OCI-LY1 (cell line): ENCODE data around the gene EPC2.

Source experiments
- H2AFZ ChIP-seq: fragments of 200-600 bp; sonication (generic), shearing (Covaris generic); 2 replicates; pipeline ENCODE4 v1.6.0; 2014; ENCODE audit warnings: antibody characterized with exemption, mild to moderate bottlenecking, low read length
- H3F3A ChIP-seq: fragments of 200-600 bp; sonication (generic), shearing (Covaris generic); 2 replicates; pipeline ENCODE4 v1.6.0; 2014; ENCODE audit warnings: mild to moderate bottlenecking, antibody characterized with exemption, low read length, moderate library complexity; ENCODE audit not compliant: insufficient read depth
- H3K27ac ChIP-seq: fragments of 200-600 bp; sonication (generic); 2 replicates; pipeline ENCODE4 v1.5.1; 2014; ENCODE audit warnings: low read length, mixed run types, mild to moderate bottlenecking, low read depth; ENCODE audit not compliant: poor library complexity, severe bottlenecking
- H3K27me3 ChIP-seq: fragments of 200-600 bp; sonication (generic); 2 replicates; pipeline ENCODE4 v1.6.0; 2014; ENCODE audit warnings: antibody characterized with exemption, mild to moderate bottlenecking, low read length, moderate library complexity; ENCODE audit not compliant: insufficient read depth
- H3K36me3 ChIP-seq: fragments of 200-600 bp; sonication (generic); 2 replicates; pipeline ENCODE4 v1.6.1; 2014; ENCODE audit warnings: mild to moderate bottlenecking, antibody characterized with exemption, low read length, moderate library complexity, mixed read lengths; ENCODE audit not compliant: insufficient read depth
- H3K4me1 ChIP-seq: fragments of 200-600 bp; sonication (generic); 2 replicates; pipeline ENCODE4 v1.5.1; 2014; ENCODE audit warnings: mild to moderate bottlenecking, low read length, moderate library complexity; ENCODE audit not compliant: insufficient read depth, severe bottlenecking
- H3K4me2 ChIP-seq: fragments of 200-600 bp; sonication (generic), shearing (Covaris generic); 2 replicates; pipeline ENCODE4 v1.6.1; 2014; ENCODE audit warnings: low read length
- H3K4me3 ChIP-seq: fragments of 200-600 bp; sonication (generic); 2 replicates; pipeline ENCODE4 v1.5.1; 2014; ENCODE audit warnings: low read length, low read depth, mild to moderate bottlenecking, mixed read lengths; ENCODE audit not compliant: poor library complexity, severe bottlenecking
- H3K79me2 ChIP-seq: fragments of 200-600 bp; shearing (Covaris generic); 2 replicates; pipeline ENCODE4 v1.6.1; 2016; ENCODE audit warnings: mixed run types, low read length, mixed read lengths; ENCODE audit not compliant: insufficient read depth
- H3K9ac ChIP-seq: fragments of 200-600 bp; sonication (generic), shearing (Covaris generic); 2 replicates; pipeline ENCODE4 v1.6.1; 2014; ENCODE audit warnings: mild to moderate bottlenecking, low read length, mixed read lengths
- H3K9me2 ChIP-seq: fragments of 200-600 bp; sonication (generic), shearing (Covaris generic); 2 replicates; pipeline ENCODE4 v1.6.1; 2014; ENCODE audit warnings: low read depth, mild to moderate bottlenecking, low read length, mixed read lengths
- H3K9me3 ChIP-seq: fragments of 200-600 bp; shearing (Covaris generic); 2 replicates; pipeline ENCODE4 v1.6.1; 2014; ENCODE audit warnings: low read length, mixed read lengths
- H4K20me1 ChIP-seq: fragments of 200-600 bp; sonication (generic), shearing (Covaris generic); 2 replicates; pipeline ENCODE4 v1.6.0; 2016; ENCODE audit warnings: mild to moderate bottlenecking, low read length; ENCODE audit not compliant: insufficient read depth
- EZH2 ChIP-seq: fragments of 200-600 bp; sonication (generic), shearing (Covaris generic); IDR thresholded peaks from 2 replicates; pipeline ENCODE4 v1.8.0; 2017; ENCODE audit warnings: borderline replicate concordance, mixed run types, mild to moderate bottlenecking, antibody characterized with exemption, low read length, moderate library complexity, mixed read lengths
- TF ChIP-seq, protein P1 (sequence below): fragments of 200-600 bp; sonication (generic), shearing (Covaris generic); IDR thresholded peaks from 2 replicates; pipeline ENCODE4 v1.5.1; 2017; ENCODE audit warnings: mild to moderate bottlenecking, antibody characterized with exemption, low read length, moderate library complexity, mixed read lengths

Gene EPC2

DNA sequence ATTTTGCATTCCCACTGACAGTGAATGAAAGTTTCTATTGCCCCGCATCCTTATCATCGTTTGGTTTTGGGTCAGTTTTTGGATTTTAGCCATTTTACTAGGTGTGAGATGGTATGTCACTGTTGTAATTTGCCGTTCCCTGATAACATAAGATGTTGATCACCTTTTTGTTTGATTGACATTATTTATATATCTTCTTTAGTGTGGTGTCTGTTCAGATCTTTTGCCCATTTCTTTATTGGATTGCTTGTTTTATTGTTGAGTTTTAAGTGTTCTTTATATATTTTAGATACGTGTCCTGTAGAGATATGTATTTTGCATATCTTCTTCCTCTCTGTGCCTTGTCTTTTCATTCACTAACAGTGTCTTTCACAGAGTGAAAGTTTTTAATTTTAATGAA is 55.3 kb downstream of the EPC2 start:
- no peaks in the 10 kb centered on the region for H3K27me3 ChIP-seq
- no peak overlapping the region for H3K9ac ChIP-seq
- no peak overlapping the region for H3K27ac ChIP-seq
- no peak overlapping the region for H2AFZ ChIP-seq
- H3K4me3 ChIP-seq: no peak overlapping the region
- TF ChIP-seq EZH2: no peak
- TF ChIP-seq, protein P1, sequence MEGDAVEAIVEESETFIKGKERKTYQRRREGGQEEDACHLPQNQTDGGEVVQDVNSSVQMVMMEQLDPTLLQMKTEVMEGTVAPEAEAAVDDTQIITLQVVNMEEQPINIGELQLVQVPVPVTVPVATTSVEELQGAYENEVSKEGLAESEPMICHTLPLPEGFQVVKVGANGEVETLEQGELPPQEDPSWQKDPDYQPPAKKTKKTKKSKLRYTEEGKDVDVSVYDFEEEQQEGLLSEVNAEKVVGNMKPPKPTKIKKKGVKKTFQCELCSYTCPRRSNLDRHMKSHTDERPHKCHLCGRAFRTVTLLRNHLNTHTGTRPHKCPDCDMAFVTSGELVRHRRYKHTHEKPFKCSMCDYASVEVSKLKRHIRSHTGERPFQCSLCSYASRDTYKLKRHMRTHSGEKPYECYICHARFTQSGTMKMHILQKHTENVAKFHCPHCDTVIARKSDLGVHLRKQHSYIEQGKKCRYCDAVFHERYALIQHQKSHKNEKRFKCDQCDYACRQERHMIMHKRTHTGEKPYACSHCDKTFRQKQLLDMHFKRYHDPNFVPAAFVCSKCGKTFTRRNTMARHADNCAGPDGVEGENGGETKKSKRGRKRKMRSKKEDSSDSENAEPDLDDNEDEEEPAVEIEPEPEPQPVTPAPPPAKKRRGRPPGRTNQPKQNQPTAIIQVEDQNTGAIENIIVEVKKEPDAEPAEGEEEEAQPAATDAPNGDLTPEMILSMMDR: no peak
- H3K9me3 ChIP-seq: peaks cover 15% of the 10 kb centered on the region
- H3K9me2 ChIP-seq: no peaks in the 10 kb centered on the region
- no peaks in the 10 kb centered on the region for H3K4me1 ChIP-seq
- H3K4me2 ChIP-seq: no peak overlapping the region
- H3K36me3 ChIP-seq: peaks cover 41% of the 10 kb centered on the region
- H3F3A ChIP-seq: no peaks in the 10 kb centered on the region
- peaks cover 17% of the 10 kb centered on the region for H3K79me2 ChIP-seq
- H4K20me1 ChIP-seq: no peaks in the 10 kb centered on the region

DNA sequence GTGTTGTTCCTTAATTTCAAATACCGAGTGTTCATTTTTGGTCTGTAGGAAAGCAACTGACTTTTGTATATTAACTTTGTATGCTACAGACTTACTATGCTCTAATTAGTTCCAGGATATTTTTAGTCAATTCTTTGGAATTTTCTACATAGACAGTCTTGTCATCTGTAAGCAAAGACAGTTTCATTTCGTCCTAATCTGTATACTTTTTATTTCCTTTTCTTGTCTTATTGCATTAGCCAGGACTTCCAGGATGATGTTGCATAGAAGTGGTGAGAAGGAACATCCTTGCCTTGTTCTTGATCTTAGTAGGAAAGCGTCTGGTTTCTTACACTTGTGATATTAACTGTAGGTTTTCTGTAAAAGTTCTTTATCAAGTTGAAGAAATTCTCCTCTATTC is 56.5 kb downstream of the EPC2 start:
- H3K4me3 ChIP-seq: no peak overlapping the region
- H3K9me2 ChIP-seq: no peaks in the 10 kb centered on the region
- no peak overlapping the region for H3K4me2 ChIP-seq
- H2AFZ ChIP-seq: no peak overlapping the region
- H3K36me3 ChIP-seq: peaks cover 32% of the 10 kb centered on the region
- peaks cover 15% of the 10 kb centered on the region for H3K9me3 ChIP-seq
- H3K27me3 ChIP-seq: no peaks in the 10 kb centered on the region
- H4K20me1 ChIP-seq: no peaks in the 10 kb centered on the region
- peaks cover 17% of the 10 kb centered on the region for H3K79me2 ChIP-seq
- no peaks in the 10 kb centered on the region for H3F3A ChIP-seq
- TF ChIP-seq, protein P1: no peak
- TF ChIP-seq EZH2: no peak
- H3K27ac ChIP-seq: no peak overlapping the region
- H3K9ac ChIP-seq: no peak overlapping the region
- H3K4me1 ChIP-seq: no peaks in the 10 kb centered on the region

DNA sequence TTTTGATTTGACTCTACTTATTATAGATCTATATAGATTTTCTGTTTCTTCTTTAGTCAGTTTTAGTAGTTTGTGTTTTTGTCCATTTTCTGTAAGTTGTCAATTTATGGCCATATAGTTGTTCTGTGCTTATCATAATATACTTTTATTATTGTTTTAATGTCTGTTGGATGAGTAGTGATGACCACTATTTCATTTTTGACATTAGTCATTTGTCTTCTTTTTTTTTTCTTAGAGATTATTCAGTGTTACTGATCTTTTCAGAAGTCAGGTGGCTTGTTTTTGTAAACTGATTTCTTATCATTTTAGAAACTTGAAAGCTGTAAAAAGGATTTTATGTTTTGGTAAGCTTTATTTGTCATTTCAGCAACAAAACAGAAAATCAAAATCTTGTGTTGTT is 57.3 kb downstream of the EPC2 start:
- H3F3A ChIP-seq: no peaks in the 10 kb centered on the region

More for the DNA sequence above, 57.3 kb downstream of the EPC2 start:
- Histone ChIP-seq H3K27ac (no peak overlapping the region), H3K9me2 (no peaks in the 10 kb centered on the region), H4K20me1 (no peaks in the 10 kb centered on the region), H3K4me3 (no peak overlapping the region), H3K4me1 (no peaks in the 10 kb centered on the region), H3K27me3 (no peaks in the 10 kb centered on the region), H3K9ac (no peak overlapping the region), H3K4me2 (no peak overlapping the region), H3K36me3 (peaks cover 30% of the 10 kb centered on the region), H3K9me3 (peaks cover 15% of the 10 kb centered on the region), H3K79me2 (peaks cover 17% of the 10 kb centered on the region), H2AFZ (no peak overlapping the region)
- no peak for TF ChIP-seq EZH2
- TF ChIP-seq, protein P1: no peak
